ENCODE measurements around the gene MC1R. TPM values are rescaled to one million over a fixed set of nuclear protein-coding genes. Genes with fewer than 3 reads are reported as not detected.
A peak's percentile ranks its signal among the peaks of the same experiment; 100 is the strongest.

Gene MC1R
- total and polyA plus RNA-seq, 2 of the 4 experiments (the other 2 are of a cell fraction): 3.8 to 9.5 TPM

- Histone ChIP-seq H3K4ac (ENCODE audit: low read depth, low read length) (no peak overlapping the region), H3K18ac (ENCODE audit: low read depth, low read length) (no peak overlapping the region), H3K23ac (ENCODE audit: low read depth, low read length) (no peak overlapping the region), H3K27ac (ENCODE audit: insufficient read depth, low read length) (no peak overlapping the region), H3K79me1 (ENCODE audit: low read depth in 1 of 2, low read length in 2 of 2) (peaks cover 15 to 62% of the 10 kb centered on the region in 2 experiments), H3K9ac (ENCODE audit: low read depth, low read length) (no peak overlapping the region), H3K14ac (replicated peaks; ENCODE audit: low read depth, low read length) (no peak overlapping the region), H2BK20ac (ENCODE audit: low read depth, low read length) (no peak overlapping the region), H4K8ac (ENCODE audit: low read depth in 2 of 2, low read length in 2 of 2) (no peak overlapping the region), H2BK15ac (ENCODE audit: low read depth, low read length) (no peak overlapping the region), H2AK9ac (replicated peaks; ENCODE audit: low read depth, low read length, poor library complexity) (peak overlapping the region; percentile 37), H2AFZ (replicated peaks; ENCODE audit: low read length, poor library complexity) (no peak overlapping the region), H2BK5ac (ENCODE audit: low read depth, low read length, poor library complexity, severe bottlenecking) (no peak overlapping the region), H3K36me3 (ENCODE audit: control insufficient read depth, insufficient read depth, low read length) (peaks cover 66% of the 10 kb centered on the region), H4K91ac (ENCODE audit: insufficient read depth, low read depth, low read length) (no peak overlapping the region), H2BK120ac (ENCODE audit: low read depth, low read length) (no peak overlapping the region), H3K56ac (ENCODE audit: extremely low read depth, insufficient read depth, low read length) (no peak overlapping the region), H3K27me3 (ENCODE audit: control insufficient read depth, insufficient read depth, low read length) (no peaks in the 10 kb centered on the region), H4K20me1 (ENCODE audit: insufficient read depth, low read length) (peaks cover 49% of the 10 kb centered on the region), H3K4me2 (ENCODE audit: low read depth, low read length) (no peak overlapping the region), H3K4me3 (ENCODE audit: insufficient read depth, low read depth, low read length) (no peak overlapping the region), H3K9me1 (ENCODE audit: insufficient read depth, low read length) (peaks cover 4% of the 10 kb centered on the region), H3K4me1 (ENCODE audit: control insufficient read depth, insufficient read depth, low read length) (no peaks in the 10 kb centered on the region), H4K5ac (ENCODE audit: low read depth, low read length) (no peak overlapping the region), H2AK5ac (ENCODE audit: low read depth, low read length) (no peak overlapping the region), H3K9me3 (ENCODE audit: control insufficient read depth, insufficient read depth, low read length) (no peaks in the 10 kb centered on the region)
- BruUV-seq (replicated peaks): no TSS peak
- ATAC-seq (ENCODE audit: low read depth) (no peak), DNase-seq (no peak)
- in situ Hi-C loops (cut with MboI; ENCODE audit: low sequenced_read_pairs): no loop called here
- ChIA-PET CTCF (no interaction called here), POLR2A (ENCODE audit: unreplicated experiment) (no interaction called here)
- 97% methylated on average over 24 of the region's 45 CpGs; no CpG with 5 or more reads in 1 of the 2 experiments for WGBS, 2 experiments (ENCODE audit: extremely low coverage in 2 of 2, insufficient read length in 1 of 2)
- dilution Hi-C loops (cut with HindIII; ENCODE audit: low sequenced_read_pairs, unreplicated experiment): no loop called here
- intact Hi-C loops (cut with micrococcal nuclease): no loop called here
- TF ChIP-seq FOS (IDR thresholded peaks at IDR 0.05; ENCODE audit: low read depth, low read length) (no peak), MXI1 (IDR thresholded peaks at IDR 0.05; ENCODE audit: borderline replicate concordance, low read depth, low read length) (no peak), MAFK (IDR thresholded peaks at IDR 0.05; ENCODE audit: low read depth, low read length) (no peak), USF2 (IDR thresholded peaks at IDR 0.05; ENCODE audit: low read depth, low read length) (no peak), CEBPB (IDR thresholded peaks at IDR 0.05; ENCODE audit: low read depth, low read length) (no peak), SMC3 (IDR thresholded peaks at IDR 0.05; ENCODE audit: low read depth, low read length) (no peak), RFX5 (IDR thresholded peaks at IDR 0.05; ENCODE audit: low read depth, low read length) (no peak), NFE2L2 (IDR thresholded peaks at IDR 0.05; ENCODE audit: low read depth, low read length) (no peak), POLR2A (IDR thresholded peaks at IDR 0.05; ENCODE audit: low read depth, low read length) (no peak), MAZ (IDR thresholded peaks at IDR 0.05; ENCODE audit: borderline replicate concordance, low read depth, low read length) (no peak), BHLHE40 (IDR thresholded peaks at IDR 0.05; ENCODE audit: low read depth, low read length) (no peak), CHD1 (IDR thresholded peaks at IDR 0.05; ENCODE audit: low read depth, low read length) (no peak)
- TF ChIP-seq, protein P1, sequence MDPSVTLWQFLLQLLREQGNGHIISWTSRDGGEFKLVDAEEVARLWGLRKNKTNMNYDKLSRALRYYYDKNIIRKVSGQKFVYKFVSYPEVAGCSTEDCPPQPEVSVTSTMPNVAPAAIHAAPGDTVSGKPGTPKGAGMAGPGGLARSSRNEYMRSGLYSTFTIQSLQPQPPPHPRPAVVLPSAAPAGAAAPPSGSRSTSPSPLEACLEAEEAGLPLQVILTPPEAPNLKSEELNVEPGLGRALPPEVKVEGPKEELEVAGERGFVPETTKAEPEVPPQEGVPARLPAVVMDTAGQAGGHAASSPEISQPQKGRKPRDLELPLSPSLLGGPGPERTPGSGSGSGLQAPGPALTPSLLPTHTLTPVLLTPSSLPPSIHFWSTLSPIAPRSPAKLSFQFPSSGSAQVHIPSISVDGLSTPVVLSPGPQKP (IDR thresholded peaks at IDR 0.05; ENCODE audit: borderline replicate concordance, low read depth, low read length): no peak
- TF ChIP-seq, protein P2, sequence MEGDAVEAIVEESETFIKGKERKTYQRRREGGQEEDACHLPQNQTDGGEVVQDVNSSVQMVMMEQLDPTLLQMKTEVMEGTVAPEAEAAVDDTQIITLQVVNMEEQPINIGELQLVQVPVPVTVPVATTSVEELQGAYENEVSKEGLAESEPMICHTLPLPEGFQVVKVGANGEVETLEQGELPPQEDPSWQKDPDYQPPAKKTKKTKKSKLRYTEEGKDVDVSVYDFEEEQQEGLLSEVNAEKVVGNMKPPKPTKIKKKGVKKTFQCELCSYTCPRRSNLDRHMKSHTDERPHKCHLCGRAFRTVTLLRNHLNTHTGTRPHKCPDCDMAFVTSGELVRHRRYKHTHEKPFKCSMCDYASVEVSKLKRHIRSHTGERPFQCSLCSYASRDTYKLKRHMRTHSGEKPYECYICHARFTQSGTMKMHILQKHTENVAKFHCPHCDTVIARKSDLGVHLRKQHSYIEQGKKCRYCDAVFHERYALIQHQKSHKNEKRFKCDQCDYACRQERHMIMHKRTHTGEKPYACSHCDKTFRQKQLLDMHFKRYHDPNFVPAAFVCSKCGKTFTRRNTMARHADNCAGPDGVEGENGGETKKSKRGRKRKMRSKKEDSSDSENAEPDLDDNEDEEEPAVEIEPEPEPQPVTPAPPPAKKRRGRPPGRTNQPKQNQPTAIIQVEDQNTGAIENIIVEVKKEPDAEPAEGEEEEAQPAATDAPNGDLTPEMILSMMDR (conservative IDR thresholded peaks at IDR 0.05; ENCODE audit: low read depth, low read length): no peak
These were observed 24.8 kb upstream of the MC1R start for GRCh38 chr16:89893642-89894548.

All from IMR-90 (cell line).